GM21737 (cell line): Measurements from ENCODE around the gene GSN.
"Not testable (repeated sequence)": the region's sequence is repeated elsewhere in the genome, so short reads cannot be mapped to it uniquely, and the experiment has no call there.

Experiments
- ATAC-seq: cut with Tn5 transposase; IDR thresholded peaks from one replicate; pipeline ENCODE4 v1.9.1; 2021; ENCODE audit warnings: mild to moderate bottlenecking, moderate library complexity; ENCODE audit not compliant: unreplicated experiment

GSN gene

DNA sequence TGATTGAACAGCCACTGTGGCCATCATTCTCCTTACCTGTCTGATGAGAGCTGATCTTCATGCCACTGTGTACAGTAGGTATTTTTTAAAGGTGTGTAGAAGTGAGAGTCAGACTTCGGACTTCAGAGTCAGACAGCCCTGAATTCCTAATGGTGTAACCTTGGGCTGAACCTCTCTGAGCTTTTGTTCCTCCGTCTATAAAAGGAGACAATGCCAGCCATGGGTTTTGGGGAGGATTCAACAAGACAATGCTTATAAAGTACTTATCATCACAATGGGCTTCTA lies 18.7 kb downstream of the GSN start:
- ATAC-seq, result no peak

DNA sequence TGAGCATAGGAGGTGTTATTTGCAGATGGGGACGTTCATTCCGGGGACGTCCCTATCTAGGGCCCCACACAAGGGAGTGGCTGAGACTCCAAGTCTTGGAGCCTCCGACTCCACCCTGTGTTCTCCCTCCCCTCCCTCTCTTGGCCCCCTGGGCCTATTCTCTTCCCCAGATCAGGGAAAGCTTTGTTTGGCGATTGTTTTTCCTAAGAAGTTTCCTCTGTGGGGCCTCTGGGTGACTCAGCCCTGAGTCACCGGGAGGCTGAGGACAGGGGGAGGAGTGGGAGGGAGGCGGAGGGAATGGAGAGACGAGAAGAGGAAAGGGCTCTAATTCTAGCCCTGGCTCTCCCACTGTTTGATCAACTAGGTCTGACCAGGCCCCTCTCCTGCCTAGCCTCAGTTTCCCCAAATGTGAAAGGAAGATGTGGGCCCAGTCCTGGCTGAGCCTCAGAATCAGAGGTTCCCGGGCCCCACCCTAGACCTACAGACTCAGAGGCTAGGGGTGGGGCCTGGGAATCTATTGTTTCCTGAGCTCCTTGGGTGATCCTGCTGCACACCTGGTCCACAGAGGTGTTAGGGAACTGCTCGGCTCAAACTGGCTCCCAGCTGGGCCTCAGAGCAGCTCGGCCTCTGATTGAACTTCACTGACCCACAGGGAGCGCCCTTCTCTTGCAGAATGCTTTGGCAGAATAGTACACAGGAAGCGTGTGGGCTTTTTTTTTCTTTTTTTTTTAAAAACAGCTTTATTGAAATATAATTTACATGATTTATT lies 19.2 kb downstream of the GSN start:
- no peak for ATAC-seq

DNA sequence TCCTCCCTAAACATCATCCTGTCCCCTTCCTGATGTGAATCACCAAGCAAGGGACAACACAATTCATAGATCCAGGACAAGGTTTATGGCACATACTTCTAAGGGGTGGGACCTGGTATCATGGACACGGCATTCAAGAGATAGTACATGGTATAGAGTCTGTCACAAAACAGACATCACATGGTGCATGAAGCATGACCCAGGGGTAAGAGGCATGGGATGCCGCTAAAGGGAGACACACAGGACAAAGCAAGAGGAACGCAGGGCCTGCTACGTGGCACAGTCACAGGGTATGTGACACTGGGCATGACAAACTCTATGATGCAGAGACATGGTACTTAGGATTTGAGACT lies 20.7 kb downstream of the GSN start:
- no peak for ATAC-seq

DNA sequence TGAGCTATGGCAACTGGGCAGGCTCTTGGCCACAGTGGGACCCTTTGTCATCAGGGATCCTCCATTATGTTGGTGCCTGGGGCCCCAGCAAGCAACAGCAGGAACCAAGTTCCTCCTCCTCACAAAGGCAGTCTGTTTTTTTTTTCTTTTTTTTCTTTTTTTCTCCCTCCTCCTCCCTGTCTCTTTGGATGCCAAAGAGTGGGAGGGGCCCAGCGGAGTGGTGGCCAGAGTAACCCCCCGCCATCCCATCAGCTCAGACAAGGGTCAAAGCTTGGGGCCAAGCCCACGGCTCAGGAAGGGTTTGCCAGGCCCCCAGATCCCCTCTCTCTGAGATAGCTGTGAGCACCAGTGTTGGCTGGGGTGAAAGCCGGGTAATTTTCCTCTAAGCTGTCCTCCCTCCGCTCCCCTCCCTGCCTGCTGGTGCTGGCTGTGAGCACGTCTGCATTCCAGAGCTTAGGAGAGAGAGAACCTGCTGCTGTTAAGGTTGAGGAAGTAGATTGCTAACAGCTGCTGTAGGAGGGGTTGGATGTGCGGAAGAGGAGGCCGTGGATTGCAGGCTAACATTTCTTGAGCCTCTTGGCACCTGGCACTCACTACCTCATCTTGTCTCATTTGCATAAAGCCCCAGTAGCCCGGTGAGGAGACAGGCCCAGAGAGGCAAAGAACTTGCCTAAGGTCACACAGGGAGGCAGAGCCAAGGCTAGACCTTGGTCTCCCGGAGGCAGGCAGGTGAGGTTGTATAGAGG lies 21.2 kb downstream of the GSN start:
- no peak for ATAC-seq

DNA sequence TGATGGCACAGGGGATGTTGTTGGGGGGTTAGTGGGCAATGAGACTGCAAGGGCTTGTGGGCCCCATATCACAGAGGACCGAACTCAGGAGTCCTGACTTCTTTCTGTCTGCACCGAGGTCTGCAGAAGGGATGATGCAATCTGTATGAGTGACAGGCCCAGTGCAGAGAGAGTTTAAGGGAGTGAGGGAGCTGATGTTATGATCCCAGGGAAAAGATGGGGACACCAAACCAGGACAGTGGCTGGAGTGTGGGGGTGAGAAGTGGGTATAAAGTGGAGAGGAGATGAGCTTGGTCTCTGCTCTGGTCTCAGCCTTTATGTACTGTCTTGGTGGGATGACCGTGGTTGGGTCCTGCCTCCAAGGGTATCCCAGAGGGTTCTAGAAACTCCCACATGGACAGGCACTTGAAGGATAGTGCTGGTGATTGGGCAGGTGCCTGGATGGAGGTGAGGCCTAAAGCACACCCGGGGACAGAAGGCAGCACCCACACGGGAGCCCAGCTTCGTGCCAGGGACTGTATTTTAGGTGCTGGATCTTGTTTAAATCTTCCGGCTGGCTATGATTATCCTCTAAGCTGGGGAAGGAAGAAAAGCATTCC lies 21.9 kb downstream of the GSN start:
- no peak for ATAC-seq

DNA sequence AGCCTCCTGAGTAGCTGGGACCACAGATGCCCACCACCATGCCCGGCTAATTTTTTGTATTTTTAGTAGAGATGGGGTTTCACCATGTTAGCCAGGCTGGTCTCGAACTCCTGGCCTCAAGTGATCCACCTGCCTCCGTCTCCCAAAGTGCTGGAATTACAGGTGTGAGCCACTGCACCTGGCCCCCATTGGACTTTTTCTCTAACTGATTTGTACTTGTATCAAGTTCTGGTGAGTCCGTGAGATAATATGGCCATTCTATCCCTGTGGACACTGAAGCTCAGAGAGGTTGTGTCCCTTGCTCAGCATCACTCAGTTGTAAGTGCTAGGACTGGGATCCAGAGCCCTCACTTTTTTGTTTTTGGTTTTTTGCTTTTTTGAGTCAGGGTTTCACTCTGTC lies 23.6 kb downstream of the GSN start:
- not testable (repeated sequence) for ATAC-seq

DNA sequence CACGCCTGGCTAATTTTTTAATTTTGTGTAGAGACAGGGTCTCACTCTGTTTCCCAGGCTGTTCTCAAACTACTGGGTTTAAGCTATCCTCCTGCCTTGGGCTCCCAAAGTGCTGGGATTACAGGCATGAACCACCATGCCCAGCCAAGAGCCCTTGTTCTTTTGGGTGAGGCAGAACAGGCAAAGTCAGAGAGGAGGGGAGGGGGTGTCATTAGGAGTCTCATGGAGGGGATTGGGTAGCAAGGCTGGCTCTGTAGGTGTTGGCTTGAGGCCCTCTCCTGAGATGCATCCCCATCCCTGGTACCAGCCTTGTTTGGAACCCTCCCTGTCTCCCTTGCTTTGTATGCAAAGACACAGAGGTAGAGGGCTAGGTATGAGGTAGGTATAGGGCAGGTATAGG lies 24.1 kb downstream of the GSN start:
- no peak for ATAC-seq

DNA sequence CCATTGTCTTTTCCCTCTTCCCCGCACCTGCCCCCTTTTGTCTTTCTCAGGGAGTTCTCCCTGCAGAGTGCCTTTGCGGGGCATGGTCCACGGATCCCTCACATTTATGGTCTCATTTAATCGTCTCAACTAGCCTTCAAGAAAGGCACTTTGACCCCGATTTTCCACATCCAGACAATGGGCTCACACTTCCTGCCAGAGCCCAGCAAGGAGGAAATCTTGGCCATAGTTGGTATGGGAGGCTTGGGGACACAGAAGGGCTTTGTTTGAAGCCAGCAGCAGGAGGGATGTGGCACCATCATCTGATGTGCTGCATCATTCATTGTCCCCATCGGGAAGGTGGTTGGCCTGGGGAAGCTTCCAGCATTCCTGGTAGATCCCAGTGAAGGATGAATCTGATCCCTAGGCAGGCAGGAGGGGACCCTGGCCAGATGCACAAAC lies 24.9 kb downstream of the GSN start:
- ATAC-seq, result no peak

DNA sequence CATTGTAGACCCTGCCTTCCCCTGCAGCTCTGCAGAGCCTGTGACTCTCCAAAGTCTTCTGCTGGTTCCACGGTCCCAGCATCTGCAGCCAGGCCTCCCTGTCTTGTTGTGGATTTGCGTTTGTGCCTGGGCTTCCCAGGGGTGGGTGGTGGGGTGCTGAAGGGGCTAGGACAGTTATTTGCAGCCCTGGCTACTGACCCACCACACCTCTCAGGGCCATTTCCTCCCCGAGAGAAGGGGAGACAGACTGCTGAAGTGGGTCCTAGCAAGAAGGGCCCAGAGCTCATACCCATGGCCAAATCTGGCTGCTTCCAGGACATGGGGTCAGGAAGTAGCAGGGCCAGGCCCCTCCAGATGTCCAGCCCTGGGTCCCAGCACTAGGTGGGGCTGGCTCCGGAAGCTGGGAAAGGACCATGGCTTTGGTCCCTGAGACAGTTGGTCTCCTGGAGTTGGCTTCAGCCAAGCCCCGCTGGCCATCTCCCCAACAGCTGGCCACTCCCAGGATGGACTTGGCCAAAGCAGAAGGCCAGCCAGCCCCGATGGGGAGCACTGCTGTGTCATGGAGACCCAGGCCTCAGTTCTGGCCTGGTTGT lies 26.3 kb downstream of the GSN start:
- ATAC-seq, result no peak

DNA sequence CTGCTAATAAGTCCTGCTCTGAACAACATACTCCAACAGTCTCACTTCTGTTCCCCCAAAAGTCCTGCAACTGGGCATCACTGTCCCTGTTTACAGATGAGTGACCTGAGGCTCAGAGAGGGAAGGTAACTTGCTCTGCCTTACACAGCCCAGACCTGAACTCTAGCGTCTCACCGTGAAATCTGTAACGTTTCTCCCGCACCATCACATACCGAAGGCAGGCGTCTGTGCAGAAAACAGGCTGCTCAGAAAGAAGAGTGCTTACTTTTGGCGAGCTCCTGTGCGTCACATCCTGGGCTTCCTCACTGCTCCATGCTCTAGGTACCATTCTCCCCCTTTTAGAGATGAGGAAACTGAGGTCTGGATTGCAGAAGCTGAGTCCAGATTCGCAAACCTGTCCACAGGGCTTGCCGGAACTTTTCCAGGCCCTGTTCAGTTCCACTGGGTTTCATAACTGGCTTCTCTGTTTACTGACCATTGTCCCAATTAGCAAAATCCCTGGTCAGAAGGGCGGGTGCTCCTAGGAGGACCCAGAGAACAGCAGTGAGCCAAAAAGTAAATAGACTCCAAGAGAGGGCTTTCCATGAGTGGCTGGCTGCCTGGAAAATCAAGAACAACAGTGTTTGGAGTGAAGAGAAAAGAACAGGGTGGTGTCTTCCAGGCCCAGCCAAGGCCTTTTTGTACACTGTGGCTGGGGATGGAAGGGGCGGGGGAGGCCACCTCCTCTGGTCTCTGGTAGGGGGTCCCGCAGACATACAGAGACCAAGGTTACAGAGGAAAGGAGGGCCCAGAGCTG lies 27.1 kb downstream of the GSN start:
- ATAC-seq, result no peak

DNA sequence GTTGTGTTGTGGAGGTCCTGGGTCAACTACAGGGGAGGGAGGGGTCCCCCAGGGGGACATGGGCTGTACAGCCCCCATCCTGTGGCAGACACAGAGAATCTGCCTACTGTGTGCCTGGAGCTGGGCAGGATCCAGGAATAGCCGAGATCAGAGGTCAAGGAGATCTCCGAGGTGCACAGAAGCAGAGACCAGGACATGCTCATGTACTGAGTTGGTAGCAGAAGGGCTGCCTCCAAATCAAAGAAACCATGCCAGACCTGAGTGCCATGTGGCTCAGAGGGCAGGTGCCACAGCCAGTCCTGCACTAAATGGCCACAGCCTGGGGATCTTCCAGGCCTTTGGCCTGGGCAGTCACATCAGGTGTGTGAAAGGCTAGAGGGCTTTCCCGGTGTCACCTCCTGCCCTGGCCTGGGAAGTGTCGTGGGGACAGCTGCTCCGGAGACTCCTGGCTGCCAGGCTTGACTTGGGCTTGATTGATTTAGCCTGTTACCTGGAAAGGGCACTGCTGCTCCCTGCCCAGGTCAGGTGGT lies 27.8 kb downstream of the GSN start:
- no peak for ATAC-seq

DNA sequence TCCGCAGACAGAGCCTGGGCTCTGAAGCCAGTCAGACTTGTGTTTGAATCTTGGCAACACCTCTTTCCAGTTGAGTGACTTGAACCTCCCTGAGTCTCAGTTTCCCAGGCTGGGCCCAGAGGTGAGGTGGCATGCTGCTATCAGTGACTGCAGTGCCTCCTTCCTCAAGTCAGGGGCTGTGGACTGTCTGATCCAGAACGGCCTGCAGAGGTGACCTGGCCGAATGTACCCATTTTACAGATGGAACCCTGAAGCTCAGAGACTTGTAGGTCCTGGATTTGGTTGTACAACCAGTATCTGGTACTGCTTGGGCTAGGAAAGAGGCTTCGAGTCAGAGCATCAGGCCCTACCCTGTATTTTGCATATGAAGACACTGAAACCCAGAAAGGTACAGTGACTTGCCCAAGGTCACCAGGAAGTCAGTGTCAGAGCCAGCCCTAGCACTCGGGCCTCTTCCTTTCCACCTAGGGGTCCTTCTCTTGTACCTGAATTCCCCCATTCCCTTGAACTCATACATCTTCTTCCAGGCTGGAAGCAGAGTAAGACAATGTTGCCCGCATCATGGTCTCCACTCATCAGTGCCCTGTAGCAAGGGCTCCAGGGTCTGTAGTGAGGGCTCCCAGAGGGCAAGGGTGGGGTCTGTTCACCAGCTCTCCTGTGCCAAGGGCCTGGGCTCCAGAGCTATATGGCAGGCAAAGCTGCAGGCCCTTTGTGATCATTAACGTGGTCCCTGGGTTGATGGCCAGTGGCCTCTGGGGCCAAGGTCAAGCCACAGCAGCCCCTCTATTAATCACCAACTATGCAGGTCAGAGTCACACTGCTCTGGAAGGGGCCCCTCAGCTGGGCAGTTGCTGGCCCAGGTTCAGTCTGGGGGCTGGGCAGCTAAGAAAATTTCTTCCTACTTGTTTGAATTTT lies 28.5 kb downstream of the GSN start:
- ATAC-seq, result no peak

DNA sequence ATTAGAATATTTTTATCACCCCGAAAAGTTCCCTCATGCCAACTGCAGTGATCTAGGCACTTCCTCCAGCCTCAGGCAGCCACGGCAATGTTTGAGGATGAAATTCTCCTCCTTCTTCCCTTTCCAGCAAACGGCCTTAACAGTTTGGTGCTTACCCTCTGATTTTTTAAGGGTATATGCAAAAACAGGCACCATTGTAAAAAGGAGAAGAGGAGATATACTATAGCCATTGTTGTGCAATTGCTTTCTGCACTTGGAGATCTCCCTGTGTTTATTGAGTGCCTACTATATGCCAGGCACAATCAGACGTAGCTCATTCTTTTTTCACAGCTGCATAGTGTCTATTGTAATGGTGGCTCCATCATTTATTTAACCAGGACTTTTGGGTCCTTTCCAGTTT lies 29.4 kb downstream of the GSN start:
- ATAC-seq, result no peak

DNA sequence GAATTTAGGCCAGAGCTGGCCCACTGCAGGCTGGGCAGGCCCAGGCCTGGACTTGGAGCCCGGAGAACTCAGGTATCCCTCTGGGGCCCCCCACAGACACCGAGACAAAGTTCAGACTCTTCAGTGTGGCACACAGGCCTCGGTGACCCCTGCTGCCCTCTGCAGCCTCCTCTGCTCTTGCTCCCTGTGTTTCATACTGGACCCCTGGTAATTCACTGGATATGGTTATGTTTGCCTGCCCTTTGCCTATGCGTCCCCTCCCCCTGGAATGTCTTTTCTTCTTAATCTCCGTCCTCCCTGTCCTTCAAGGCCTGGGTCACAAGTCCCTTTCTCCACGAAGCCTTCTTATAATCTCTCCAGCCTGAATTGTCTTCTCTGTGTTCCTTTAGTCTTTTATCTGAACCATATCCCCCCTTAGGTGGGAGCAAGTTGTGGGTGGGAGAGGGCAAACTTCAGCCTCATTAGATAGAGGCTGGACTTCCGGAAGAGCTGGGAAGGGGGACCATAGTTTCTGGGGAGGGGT lies 30.1 kb downstream of the GSN start:
- ATAC-seq, result no peak

DNA sequence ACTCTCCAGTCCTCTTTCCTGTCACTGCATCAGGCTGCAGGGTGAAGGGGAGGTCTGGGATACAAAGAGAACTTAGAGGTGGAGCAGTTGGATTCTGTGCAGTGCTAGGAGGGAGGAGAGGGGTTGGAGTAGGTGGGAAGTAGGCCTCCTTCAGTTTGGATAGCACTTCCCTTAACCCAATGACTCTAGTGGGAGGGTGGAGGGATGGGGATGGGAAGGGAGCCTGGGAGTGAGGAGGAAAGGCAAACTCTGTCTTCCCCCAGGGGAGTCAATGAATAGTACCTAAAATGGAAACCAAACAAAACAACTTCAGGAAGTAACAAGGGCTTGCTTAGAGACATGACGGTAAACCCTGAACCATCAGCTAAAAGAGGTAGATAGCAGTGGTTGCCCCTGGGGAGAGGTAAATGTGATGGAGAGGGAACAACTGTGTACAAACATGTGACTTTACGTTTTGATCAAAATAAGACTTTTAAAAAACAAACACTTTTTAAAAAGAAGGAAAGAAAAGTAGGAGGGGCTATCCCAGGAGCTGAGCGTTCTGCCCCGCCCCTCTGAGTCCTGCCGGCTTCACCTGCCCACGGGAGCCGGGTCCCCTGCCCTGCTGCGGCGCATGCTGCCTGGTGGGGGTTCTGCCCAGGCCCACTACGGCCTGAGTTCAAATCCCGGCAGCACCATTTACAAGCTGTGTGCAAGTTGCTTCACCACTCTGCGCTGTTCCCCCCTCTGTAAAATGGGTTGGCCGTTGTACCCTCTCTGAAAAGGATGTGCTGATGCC lies 30.9 kb downstream of the GSN start:
- no peak for ATAC-seq

DNA sequence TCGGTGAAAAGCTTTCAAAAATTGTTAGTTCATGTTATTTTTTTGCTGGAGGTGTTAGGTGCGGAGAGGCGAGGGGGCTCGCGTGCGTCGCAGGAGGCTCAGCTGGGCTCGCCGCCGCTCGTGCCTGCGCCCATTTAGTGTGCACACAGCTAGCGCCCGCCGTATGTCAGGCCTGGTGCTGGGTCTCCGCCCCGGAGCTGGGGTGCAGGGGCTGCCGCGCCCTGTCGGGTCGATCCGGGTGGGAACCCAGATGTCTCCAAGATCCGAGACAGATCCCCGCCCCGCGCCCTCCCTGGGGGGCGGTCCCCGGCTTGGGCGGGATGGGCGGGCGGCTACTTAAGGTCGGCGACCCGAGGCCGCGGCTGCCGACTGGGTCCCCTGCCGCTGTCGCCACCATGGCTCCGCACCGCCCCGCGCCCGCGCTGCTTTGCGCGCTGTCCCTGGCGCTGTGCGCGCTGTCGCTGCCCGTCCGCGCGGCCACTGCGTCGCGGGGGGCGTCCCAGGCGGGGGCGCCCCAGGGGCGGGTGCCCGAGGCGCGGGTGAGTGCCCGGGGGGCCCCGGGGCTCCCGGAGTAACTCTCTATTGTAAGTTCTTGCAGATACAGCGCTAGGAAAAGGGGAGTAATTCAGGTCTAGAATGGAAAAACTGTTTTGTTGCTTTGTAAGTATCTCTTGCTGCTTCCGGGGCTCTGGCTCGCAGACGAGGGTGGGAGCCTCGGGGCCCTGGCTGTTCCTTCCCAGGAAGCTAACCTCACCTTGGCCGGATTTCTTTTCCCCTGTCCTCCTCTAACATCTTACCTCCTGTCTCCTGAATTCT lies 31.7 kb downstream of the GSN start:
- no peak for ATAC-seq

DNA sequence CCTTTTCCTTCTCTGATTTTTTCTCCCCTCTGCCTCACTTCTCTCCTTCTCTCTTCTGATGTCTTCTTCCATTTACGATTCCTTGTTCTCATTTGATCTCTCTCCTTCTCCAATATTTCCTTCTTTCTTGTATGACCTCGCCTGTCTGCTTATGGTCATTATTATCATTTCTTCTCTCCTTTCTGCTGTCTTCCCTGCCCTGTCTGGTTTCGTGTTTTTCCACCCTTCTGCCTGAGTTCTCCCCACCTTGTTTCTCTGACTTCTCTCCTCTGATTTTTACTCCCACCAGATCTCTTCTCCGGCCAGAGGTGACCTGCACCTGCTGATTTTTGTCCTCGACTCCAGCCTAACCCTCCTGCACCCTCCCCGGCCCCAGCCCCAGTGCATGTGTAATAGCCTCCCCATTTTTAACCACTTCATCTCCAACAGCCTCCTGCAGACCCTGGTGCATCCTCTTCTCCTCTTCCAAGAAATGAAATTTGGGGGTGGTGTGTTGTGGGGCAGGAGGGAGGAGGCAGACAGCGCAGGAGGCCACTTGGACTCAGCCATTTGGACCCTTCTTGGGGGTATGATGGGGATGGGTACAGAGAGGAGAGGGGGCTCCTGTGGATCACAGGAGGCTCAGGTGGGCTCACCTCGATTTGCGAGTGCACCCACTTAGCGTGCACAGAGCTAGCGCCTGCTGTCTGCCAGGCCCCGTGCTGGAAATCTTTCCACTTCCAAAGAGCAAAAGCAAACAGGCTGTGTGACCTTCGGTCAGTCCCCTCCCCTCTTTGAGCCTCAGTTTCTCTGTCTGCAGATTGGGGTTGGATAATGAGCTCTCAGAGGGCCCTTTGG lies 32.5 kb downstream of the GSN start:
- no peak for ATAC-seq
